Panc1 (cell line): Measurements from ENCODE around the gene MRM1.

ENCODE experiments used
- POLR2AphosphoS5 ChIP-seq: IDR thresholded peaks from 2 replicates; pipeline ENCODE4 v1.6.1; 2012; ENCODE audit warnings: mild to moderate bottlenecking, low read depth, low read length, moderate library complexity
- SIN3A ChIP-seq: IDR thresholded peaks from 2 replicates; pipeline ENCODE4 v1.6.1; 2012; ENCODE audit warnings: low read depth, mild to moderate bottlenecking, low read length, moderate library complexity, borderline replicate concordance; ENCODE audit not compliant: insufficient read depth
- TCF7L2 ChIP-seq: IDR thresholded peaks from 2 replicates; pipeline ENCODE4 v1.6.1; 2011; ENCODE audit warnings: mild to moderate bottlenecking, low read depth, low read length, inconsistent platforms
- TF ChIP-seq, protein P1 (sequence below): fragments of 450-650 bp; IDR thresholded peaks from 2 replicates; pipeline ENCODE4 v1.5.1; 2017; ENCODE audit warnings: mild to moderate bottlenecking
- TF ChIP-seq, protein P2 (sequence below), 2 experiments: IDR thresholded peaks; 2 replicates each; pipeline ENCODE4 v1.6.1; 2011 to 2012; ENCODE audit warnings: low read depth in 2 of 2, control low read depth in 1 of 2, low read length in 1 of 2, mild to moderate bottlenecking in 1 of 2, moderate library complexity in 1 of 2; ENCODE audit not compliant: insufficient read depth in 1 of 2

DNA sequence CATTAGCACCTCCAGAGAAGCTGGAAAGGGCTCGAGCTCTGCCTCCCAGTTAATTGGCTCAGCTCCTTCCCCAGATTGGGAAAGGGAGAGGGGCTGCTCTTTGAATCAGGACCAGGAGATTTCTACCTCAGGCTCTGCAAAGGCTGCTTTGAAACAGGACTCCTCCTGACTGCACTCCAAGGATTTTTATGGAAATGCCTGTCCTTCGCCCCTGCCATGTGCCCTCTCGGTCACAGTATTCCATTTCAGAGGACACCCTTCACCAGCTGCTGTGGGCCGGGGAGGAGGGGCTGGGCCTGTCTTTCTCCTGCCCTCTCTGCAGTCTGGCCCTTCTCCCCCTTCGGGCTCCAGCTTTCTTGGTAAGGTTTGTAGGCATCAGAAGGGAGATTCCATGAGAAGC lies 13.6 kb downstream of the MRM1 start:
- TF ChIP-seq, protein P1, sequence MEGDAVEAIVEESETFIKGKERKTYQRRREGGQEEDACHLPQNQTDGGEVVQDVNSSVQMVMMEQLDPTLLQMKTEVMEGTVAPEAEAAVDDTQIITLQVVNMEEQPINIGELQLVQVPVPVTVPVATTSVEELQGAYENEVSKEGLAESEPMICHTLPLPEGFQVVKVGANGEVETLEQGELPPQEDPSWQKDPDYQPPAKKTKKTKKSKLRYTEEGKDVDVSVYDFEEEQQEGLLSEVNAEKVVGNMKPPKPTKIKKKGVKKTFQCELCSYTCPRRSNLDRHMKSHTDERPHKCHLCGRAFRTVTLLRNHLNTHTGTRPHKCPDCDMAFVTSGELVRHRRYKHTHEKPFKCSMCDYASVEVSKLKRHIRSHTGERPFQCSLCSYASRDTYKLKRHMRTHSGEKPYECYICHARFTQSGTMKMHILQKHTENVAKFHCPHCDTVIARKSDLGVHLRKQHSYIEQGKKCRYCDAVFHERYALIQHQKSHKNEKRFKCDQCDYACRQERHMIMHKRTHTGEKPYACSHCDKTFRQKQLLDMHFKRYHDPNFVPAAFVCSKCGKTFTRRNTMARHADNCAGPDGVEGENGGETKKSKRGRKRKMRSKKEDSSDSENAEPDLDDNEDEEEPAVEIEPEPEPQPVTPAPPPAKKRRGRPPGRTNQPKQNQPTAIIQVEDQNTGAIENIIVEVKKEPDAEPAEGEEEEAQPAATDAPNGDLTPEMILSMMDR: no peak
- TF ChIP-seq POLR2AphosphoS5 (no peak), SIN3A (no peak), TCF7L2 (no peak)
- TF ChIP-seq, protein P2, sequence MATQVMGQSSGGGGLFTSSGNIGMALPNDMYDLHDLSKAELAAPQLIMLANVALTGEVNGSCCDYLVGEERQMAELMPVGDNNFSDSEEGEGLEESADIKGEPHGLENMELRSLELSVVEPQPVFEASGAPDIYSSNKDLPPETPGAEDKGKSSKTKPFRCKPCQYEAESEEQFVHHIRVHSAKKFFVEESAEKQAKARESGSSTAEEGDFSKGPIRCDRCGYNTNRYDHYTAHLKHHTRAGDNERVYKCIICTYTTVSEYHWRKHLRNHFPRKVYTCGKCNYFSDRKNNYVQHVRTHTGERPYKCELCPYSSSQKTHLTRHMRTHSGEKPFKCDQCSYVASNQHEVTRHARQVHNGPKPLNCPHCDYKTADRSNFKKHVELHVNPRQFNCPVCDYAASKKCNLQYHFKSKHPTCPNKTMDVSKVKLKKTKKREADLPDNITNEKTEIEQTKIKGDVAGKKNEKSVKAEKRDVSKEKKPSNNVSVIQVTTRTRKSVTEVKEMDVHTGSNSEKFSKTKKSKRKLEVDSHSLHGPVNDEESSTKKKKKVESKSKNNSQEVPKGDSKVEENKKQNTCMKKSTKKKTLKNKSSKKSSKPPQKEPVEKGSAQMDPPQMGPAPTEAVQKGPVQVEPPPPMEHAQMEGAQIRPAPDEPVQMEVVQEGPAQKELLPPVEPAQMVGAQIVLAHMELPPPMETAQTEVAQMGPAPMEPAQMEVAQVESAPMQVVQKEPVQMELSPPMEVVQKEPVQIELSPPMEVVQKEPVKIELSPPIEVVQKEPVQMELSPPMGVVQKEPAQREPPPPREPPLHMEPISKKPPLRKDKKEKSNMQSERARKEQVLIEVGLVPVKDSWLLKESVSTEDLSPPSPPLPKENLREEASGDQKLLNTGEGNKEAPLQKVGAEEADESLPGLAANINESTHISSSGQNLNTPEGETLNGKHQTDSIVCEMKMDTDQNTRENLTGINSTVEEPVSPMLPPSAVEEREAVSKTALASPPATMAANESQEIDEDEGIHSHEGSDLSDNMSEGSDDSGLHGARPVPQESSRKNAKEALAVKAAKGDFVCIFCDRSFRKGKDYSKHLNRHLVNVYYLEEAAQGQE (IDR thresholded peaks at IDR 0.05; ENCODE audit: insufficient read depth in 1 of 2, low read depth in 2 of 2, low read length in 1 of 2): no peak
